T1000 (cell line): ENCODE data around the gene NTRK2.

Source experiments
- DNase-seq: peaks from one replicate; lab custom pipeline; 2025; ENCODE audit warnings: mixed read lengths; lab: John Stamatoyannopoulos, UW

NTRK2 gene

GRCh38 chr9:84681516-84682285 is 12.2 kb downstream of the NTRK2 start:
- DNase-seq = no peak

GRCh38 chr9:84686068-84686467 is 16.5 kb downstream of the NTRK2 start:
- DNase-seq = no peak

GRCh38 chr9:84688956-84689355 is 19.4 kb downstream of the NTRK2 start:
- DNase-seq = no peak

- no peak for DNase-seq
Observed at GRCh38 chr9:84691634-84692033, 22.1 kb downstream of the NTRK2 start.

- DNase-seq = no peak
Observed at GRCh38 chr9:84694248-84694647, 24.7 kb downstream of the NTRK2 start.

- no peak for DNase-seq
Observed at GRCh38 chr9:84697042-84697441, 27.5 kb downstream of the NTRK2 start.

- DNase-seq = peak; percentile 36
Observed at GRCh38 chr9:84697509-84698114, 28.1 kb downstream of the NTRK2 start.

- no peak for DNase-seq
Observed at GRCh38 chr9:84698323-84698722, 28.8 kb downstream of the NTRK2 start.

DNA sequence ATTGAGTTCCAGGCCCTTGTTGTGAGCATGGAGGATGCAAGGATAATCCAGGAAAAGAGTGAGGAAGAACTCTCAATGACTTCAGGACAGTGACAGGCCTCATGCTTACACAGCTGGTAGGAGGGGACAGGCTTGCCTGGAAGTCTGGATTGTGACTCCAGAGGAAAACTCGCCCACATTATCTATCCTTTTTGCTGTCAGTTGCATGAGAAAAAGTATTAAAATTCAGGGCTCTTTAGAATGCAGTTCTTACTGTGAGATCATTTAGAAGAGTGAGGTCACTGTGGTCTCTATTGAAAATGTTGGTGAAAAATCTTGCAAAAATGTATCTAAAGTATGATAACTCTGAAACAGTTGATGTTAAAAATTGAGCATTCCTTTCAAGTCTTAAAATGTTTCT is 30.5 kb downstream of the NTRK2 start:
- no peak for DNase-seq

- DNase-seq = no peak
Observed at GRCh38 chr9:84701801-84702200, 32.3 kb downstream of the NTRK2 start.

- DNase-seq = no peak
Observed at GRCh38 chr9:84702471-84702870, 32.9 kb downstream of the NTRK2 start.

DNA sequence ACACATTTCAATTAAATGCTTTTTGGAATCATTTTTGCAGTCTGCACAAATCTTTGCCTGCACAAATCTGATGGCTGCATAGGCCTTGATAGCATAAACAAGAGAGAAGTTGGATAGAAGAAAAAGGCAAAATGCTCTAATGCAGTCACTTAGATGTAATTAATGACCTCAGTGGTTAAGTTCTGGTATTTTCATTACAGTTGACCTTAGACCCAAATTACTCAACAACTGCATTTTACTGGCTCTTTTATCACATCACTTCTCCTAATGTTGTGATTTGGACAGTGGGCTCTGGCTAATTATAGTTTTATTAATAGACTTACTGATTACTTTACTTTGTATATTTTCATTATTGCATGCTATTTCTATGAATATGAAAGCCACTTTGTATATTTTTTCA is 34.3 kb downstream of the NTRK2 start:
- DNase-seq = no peak

- no peak for DNase-seq
Observed at GRCh38 chr9:84705128-84705527, 35.6 kb downstream of the NTRK2 start.

- no peak for DNase-seq
Observed at GRCh38 chr9:84708400-84708799, 38.9 kb downstream of the NTRK2 start.

DNA sequence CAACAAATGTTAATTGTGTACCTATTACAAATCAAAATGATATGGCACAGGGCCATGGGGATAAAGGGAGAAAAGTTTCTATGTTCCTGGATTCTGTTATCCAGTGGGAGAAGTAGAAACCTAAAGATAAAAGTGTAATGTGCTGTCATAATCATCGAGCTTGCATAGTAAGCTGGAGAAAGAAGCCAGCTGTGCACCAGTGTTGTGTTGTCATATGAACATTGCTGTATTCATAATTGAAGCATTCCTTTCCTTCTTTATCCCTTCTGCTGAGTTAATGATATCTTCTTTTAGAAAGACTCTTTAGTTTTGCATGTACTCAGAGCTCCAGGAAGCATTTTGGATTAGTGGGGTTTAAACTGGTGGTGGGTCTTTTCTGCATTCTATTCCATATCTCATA is 39.5 kb downstream of the NTRK2 start:
- DNase-seq = no peak

DNA sequence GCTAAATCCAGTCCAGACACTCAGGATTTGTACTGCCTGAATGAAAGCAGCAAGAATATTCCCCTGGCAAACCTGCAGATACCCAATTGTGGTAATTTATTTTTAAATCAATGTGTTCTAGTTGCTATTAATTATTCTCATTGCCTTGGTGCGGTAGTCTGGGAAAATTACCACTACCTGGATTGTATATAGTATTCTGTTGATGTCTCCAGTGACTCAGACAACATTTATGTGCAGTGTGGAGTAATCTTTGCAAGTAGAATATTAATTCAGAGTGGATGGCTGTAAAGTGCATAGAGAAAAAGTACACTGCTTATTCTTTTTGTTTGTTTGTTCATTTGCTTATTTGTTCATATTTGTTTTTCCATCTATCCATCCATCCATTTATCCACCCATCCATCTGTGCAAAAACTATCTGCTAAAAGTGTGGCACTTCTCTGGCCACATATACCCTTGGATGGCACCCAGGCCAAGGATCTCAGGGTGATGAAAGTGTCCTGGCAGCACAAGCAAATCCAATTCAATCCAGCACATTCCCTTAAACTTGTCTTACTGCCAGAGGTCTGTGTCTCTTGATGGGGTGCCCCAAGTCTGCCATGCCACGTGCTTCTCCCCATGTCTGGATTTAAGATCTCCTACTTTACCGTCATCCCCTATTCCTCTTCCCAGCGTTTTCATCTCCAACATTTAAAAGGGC is 41.3 kb downstream of the NTRK2 start:
- DNase-seq = no peak

GRCh38 chr9:84711398-84711777 is 41.9 kb downstream of the NTRK2 start:
- no peak for DNase-seq

DNA sequence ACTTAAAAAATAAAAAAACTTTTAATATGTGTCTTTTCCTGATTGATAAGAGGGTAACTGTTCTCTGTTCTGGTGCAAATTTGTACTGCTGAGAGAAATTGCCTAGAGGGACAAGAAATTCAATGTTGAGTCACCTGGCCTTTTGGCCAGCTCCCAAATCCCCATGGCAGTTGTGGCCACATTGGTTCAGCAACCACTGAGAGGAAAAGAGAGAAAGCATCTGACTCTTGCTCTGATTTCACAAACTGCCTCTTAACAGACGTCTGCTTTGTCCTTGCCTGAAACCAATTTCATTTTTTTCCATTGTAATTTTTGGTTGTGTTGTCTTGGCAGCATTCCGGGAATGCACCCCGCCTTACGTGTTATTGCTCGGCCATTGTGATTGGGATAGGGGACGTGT is 42.4 kb downstream of the NTRK2 start:
- peak; percentile 67 for DNase-seq

GRCh38 chr9:84716217-84716616 is 46.7 kb downstream of the NTRK2 start:
- no peak for DNase-seq

DNA sequence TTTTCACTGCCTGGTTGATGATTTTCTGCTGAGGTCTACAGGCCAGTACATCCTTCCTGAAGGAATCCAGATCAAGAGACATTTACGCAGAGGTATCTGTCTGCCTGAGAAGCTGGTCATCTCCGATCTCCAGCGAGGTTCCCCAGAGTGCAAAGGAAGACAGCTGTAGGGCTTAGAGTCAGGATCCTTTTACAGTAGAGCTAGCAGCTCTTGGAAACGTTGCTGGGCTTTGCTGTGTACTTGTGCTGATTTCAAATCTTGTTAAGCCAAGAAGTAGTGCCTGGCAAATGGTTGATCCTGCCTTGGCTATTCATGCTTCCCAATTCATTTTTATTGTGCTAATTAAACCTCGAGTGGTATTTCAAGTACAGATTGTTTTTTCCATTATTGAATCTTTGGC is 48.9 kb downstream of the NTRK2 start:
- DNase-seq = no peak

- DNase-seq = no peak
Observed at GRCh38 chr9:84722388-84722989, 53.0 kb downstream of the NTRK2 start.

- no peak for DNase-seq
Observed at GRCh38 chr9:84723426-84723825, 53.9 kb downstream of the NTRK2 start.

DNA sequence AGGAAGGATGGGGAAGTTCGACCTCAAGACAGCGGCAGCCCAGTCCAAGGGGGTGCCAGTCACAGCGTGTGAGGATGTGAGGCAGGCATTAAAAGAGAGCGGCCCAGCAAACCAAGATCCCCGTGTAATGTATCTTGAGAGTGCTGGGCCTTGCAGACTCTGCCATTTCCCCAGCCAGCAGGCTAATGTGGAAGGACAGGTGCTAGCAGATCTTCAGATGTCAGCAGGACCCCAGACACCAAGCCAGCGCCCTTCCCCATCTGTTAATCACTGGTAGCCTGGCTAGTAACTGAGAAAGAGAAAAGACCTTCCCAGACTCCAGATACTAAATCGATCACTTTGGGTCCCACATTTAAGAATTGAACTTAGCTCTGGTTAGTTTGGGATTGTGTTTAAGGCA is 62.2 kb downstream of the NTRK2 start:
- DNase-seq = no peak
